Kidney (tissue), 14 donors: ENCODE data around the gene METTL24. TPM values are rescaled to one million over a fixed set of nuclear protein-coding genes. Genes with fewer than 3 reads are reported as not detected.

Experiments
- DNase-seq, 5 donors: peaks; one replicate each; pipeline ENCODE4 v3.0.0-alpha.2; 2013 to 2020
- FAIRE-seq: peaks from 2 replicates; lab custom pipeline; 2012; peaks lifted over from hg19 to GRCh38; lab: Jason Lieb, UNC
- H3K27ac ChIP-seq, 2 donors: one replicate each; pipeline ENCODE4 v1.7.0; 2013; ENCODE audit warnings: low read depth in 2 of 2, low read length in 2 of 2, inconsistent platforms in 1 of 2
- H3K27me3 ChIP-seq: one replicate; pipeline ENCODE4 v1.7.1; 2013; ENCODE audit warnings: low read length, inconsistent platforms; ENCODE audit not compliant: control insufficient read depth, insufficient read depth
- H3K36me3 ChIP-seq, 3 donors: one replicate each; pipeline versions ENCODE4 v1.7.0 to v1.7.1; 2013; ENCODE audit warnings: low read length in 3 of 3, control low read depth in 1 of 3, inconsistent platforms in 1 of 3; ENCODE audit not compliant: insufficient read depth in 3 of 3, control insufficient read depth in 2 of 3
- H3K4me1 ChIP-seq, 3 donors: one replicate each; pipeline versions ENCODE4 v1.7.0 to v1.7.1; 2013; ENCODE audit warnings: low read length in 3 of 3, inconsistent platforms in 1 of 3, low read depth in 1 of 3; ENCODE audit not compliant: control insufficient read depth in 2 of 3, insufficient read depth in 2 of 3
- H3K4me3 ChIP-seq, 3 donors: one replicate each; pipeline versions ENCODE4 v1.7.0 to v1.8.1; 2013; ENCODE audit warnings: low read length in 3 of 3, control low read depth in 1 of 3, inconsistent platforms in 1 of 3
- H3K9ac ChIP-seq, 3 donors: one replicate each; pipeline versions ENCODE4 v1.7.0 to v1.7.1; 2013; ENCODE audit warnings: low read length in 3 of 3, control low read depth in 1 of 3, inconsistent platforms in 1 of 3
- H3K9me3 ChIP-seq, 3 donors: one replicate each; pipeline versions ENCODE4 v1.7.0 to v1.7.1; 2013; ENCODE audit warnings: low read length in 3 of 3, control low read depth in 1 of 3, inconsistent platforms in 1 of 3; ENCODE audit not compliant: control insufficient read depth in 2 of 3, insufficient read depth in 1 of 3
- CTCF ChIP-seq: IDR thresholded peaks from 3 replicates; pipeline ENCODE4 v1.5.1; 2012; ENCODE audit warnings: mild to moderate bottlenecking, moderate library complexity, borderline replicate concordance; ENCODE audit not compliant: insufficient read depth; ENCODE audit errors: extremely low read depth
- intact Hi-C: fragments of 100-400 bp; cut with DNase I; formaldehyde crosslinking; loops from one replicate; pipeline ENCODE4 v1.11.1; 2022
- polyA plus RNA-seq: library from polyadenylated mRNA; stranded (reverse); fragments of 350-450 nt; fragmentation: Illumina TruSeq; extraction: RNeasy Lipid Tissue Mini Kit (QIAGEN cat#74804); gene quantifications from one replicate; pipeline ENCODE4 v1.2.3, GENCODE V29; 2014; ENCODE audit warnings: low read depth, low replicate concordance; ENCODE audit not compliant: insufficient read depth
- total RNA-seq: library from RNA; stranded (reverse); fragmentation: NEBNext Ultra II Directional; extraction: Animal tissue kit (Norgen Biotek cat#: 25700); gene quantifications from one replicate; pipeline ENCODE4 v1.2.1, GENCODE V29; 2021
- donor health status: control.
- donor health status: control.
- donor health status: control.
- donor health status: control.
- donor health status: control.
- donor health status: DM: yes; HTN: yes; CAD: no.
- donor health status: Normal renal cell carcinoma (clear cell type).

METTL24 gene
- total and polyA plus RNA-seq, 2 donors from 2014 or later: 1.4 to 3.5 TPM

GRCh38 chr6:110385458-110385863, 27.3 kb upstream of the METTL24 start:
- DNase-seq (no peak), FAIRE-seq (no peak)
- TF ChIP-seq CTCF: no peak
- intact Hi-C loops: no loop called here
- H3K27ac ChIP-seq: no peak overlapping the region
- no peaks in the 10 kb centered on the region for H3K4me1 ChIP-seq
- no peak overlapping the region for H3K4me3 ChIP-seq
- H3K36me3 ChIP-seq: no peaks in the 10 kb centered on the region
- H3K9me3 ChIP-seq: no peaks in the 10 kb centered on the region
- H3K27me3 ChIP-seq: no peaks in the 10 kb centered on the region
- no peak overlapping the region for H3K9ac ChIP-seq

GRCh38 chr6:110378552-110378951, 20.4 kb upstream of the METTL24 start:
- no peak for TF ChIP-seq CTCF
- intact Hi-C loops: no loop called here
- Histone ChIP-seq H3K4me1 (no peaks in the 10 kb centered on the region), H3K36me3 (no peaks in the 10 kb centered on the region), H3K9ac (no peak overlapping the region), H3K27ac (no peak overlapping the region), H3K9me3 (no peaks in the 10 kb centered on the region), H3K27me3 (no peaks in the 10 kb centered on the region), H3K4me3 (no peak overlapping the region)
- no peak for FAIRE-seq
- peak in 1 of 5 donors; percentile 37 for DNase-seq

- Histone ChIP-seq H3K27ac (no peak overlapping the region), H3K4me3 (no peak overlapping the region), H3K9ac (no peak overlapping the region), H3K9me3 (no peaks in the 10 kb centered on the region), H3K36me3 (no peaks in the 10 kb centered on the region), H3K4me1 (no peaks in the 10 kb centered on the region), H3K27me3 (no peaks in the 10 kb centered on the region)
- DNase-seq: no peak
- TF ChIP-seq CTCF: no peak
- intact Hi-C loops: no loop called here
- no peak for FAIRE-seq
Observed at GRCh38 chr6:110369066-110369465, 10.9 kb upstream of the METTL24 start.

- Histone ChIP-seq H3K9ac (no peak overlapping the region), H3K36me3 (no peaks in the 10 kb centered on the region), H3K27me3 (no peaks in the 10 kb centered on the region), H3K9me3 (no peaks in the 10 kb centered on the region), H3K27ac (no peak overlapping the region), H3K4me3 (no peak overlapping the region), H3K4me1 (no peaks in the 10 kb centered on the region)
- no peak for TF ChIP-seq CTCF
- FAIRE-seq (no peak), DNase-seq (no peak)
- intact Hi-C loops: no loop called here
Observed at GRCh38 chr6:110368284-110368683, 10.1 kb upstream of the METTL24 start.
